Measurements from ENCODE around the gene PPRC1. TPM values are rescaled to one million over a fixed set of nuclear protein-coding genes. Genes with fewer than 3 reads are reported as not detected.

Gene PPRC1
- total RNA-seq, 4 donors from 2014 or later = 9.2 to 23.6 (median 10.3) TPM

- TF ChIP-seq, protein P1, sequence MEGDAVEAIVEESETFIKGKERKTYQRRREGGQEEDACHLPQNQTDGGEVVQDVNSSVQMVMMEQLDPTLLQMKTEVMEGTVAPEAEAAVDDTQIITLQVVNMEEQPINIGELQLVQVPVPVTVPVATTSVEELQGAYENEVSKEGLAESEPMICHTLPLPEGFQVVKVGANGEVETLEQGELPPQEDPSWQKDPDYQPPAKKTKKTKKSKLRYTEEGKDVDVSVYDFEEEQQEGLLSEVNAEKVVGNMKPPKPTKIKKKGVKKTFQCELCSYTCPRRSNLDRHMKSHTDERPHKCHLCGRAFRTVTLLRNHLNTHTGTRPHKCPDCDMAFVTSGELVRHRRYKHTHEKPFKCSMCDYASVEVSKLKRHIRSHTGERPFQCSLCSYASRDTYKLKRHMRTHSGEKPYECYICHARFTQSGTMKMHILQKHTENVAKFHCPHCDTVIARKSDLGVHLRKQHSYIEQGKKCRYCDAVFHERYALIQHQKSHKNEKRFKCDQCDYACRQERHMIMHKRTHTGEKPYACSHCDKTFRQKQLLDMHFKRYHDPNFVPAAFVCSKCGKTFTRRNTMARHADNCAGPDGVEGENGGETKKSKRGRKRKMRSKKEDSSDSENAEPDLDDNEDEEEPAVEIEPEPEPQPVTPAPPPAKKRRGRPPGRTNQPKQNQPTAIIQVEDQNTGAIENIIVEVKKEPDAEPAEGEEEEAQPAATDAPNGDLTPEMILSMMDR (IDR thresholded peaks at IDR 0.05; ENCODE audit: low read depth) = no peak
These were observed 7.4 kb downstream of the PPRC1 start for GRCh38 chr10:102140218-102140617.

DNA sequence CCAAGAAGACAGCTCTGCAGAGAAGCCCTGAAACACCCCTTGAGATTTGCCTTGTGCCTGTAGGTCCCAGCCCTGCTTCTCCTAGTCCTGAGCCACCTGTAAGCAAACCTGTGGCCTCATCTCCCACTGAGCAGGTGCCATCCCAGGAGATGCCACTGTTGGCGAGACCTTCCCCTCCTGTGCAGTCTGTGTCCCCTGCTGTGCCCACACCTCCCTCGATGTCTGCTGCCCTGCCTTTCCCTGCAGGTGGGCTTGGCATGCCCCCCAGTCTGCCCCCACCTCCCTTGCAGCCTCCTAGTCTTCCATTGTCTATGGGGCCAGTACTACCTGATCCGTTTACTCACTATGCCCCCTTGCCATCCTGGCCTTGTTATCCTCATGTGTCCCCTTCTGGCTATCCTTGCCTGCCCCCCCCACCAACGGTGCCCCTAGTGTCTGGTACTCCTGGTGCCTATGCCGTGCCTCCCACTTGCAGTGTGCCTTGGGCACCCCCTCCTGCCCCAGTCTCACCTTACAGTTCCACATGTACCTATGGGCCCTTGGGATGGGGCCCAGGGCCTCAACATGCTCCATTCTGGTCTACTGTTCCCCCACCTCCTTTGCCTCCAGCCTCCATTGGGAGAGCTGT, 8.2 kb downstream of the PPRC1 start:
- TF ChIP-seq, protein P1 (IDR thresholded peaks at IDR 0.05; ENCODE audit: low read depth) = no peak

GRCh38 chr10:102141583-102142107, 8.8 kb downstream of the PPRC1 start:
- TF ChIP-seq, protein P1 (IDR thresholded peaks at IDR 0.05; ENCODE audit: low read depth) = no peak

DNA sequence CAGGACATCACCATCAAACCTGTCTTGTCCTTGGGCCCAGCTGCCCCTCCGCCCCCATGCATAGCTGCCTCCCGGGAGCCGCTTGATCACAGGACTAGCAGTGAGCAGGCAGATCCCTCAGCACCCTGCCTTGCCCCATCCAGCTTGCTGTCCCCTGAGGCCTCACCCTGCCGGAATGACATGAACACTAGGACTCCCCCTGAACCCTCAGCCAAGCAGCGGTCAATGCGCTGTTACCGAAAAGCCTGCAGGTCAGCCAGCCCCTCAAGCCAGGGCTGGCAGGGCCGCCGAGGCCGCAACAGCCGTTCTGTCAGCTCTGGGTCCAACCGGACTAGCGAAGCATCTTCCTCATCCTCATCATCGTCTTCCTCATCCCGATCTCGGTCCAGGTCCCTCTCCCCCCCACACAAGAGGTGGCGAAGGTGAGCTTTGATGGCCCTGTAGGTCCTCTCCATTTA, 14.2 kb downstream of the PPRC1 start:
- TF ChIP-seq, protein P1 (IDR thresholded peaks at IDR 0.05; ENCODE audit: low read depth) = no peak

- TF ChIP-seq, protein P1 (IDR thresholded peaks at IDR 0.05; ENCODE audit: low read depth) = no peak
These were observed 14.7 kb downstream of the PPRC1 start for GRCh38 chr10:102147561-102147960.

DNA sequence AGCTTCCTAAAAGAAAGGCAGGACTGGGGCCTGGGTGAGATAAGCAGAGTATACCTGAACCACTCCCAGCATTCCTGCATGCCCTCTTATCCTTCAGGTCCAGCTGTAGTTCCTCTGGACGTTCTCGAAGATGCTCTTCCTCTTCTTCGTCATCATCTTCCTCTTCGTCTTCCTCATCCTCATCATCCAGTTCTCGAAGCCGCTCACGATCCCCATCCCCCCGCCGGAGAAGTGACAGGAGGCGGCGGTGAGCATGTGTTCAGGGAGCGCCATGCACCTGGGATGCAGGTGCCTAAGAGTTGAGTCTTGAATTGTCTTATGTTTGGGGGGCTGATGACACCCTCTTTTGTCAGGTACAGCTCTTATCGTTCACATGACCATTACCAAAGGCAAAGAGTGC, 15.4 kb downstream of the PPRC1 start:
- TF ChIP-seq, protein P1 (IDR thresholded peaks at IDR 0.05; ENCODE audit: low read depth) = no peak

GRCh38 chr10:102150970-102151773, 18.3 kb downstream of the PPRC1 start:
- TF ChIP-seq, protein P1 (IDR thresholded peaks at IDR 0.05; ENCODE audit: low read depth) = no peak

Measured in subcutaneous adipose tissue (tissue), 4 donors.